Cortex of kidney (tissue), 1 donor: Measurements from ENCODE around the gene CA5A.
"Not testable (repeated sequence)": the region's sequence is repeated elsewhere in the genome, so short reads cannot be mapped to it uniquely, and the experiment has no call there.

ENCODE experiments used
- DNase-seq: peaks from one replicate; lab custom pipeline; 2025; lab: John Stamatoyannopoulos, UW

CA5A gene

DNA sequence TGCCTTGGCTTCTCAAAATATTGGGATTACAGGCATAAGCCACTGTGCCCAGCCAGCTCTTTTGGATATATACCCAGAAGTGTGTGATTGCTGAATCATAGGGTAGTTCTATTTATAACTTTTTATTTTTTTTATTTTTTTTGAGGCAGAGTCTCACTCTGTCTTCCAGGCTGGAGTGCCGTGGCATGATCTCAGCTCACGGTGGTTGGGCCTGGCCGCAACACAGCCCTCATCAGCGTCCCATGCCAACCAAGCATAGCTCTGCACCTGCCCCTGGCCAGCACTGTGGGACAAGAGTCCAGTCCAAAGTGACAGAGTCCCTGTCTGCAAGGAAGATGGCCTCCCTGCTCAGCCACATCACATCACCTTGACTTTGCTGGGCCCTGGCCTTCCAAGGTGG is 42.3 kb downstream of the CA5A start:
- DNase-seq, result not testable (repeated sequence)

- DNase-seq, result no peak
These were observed 44.6 kb downstream of the CA5A start for GRCh38 chr16:87891764-87892163.

DNA sequence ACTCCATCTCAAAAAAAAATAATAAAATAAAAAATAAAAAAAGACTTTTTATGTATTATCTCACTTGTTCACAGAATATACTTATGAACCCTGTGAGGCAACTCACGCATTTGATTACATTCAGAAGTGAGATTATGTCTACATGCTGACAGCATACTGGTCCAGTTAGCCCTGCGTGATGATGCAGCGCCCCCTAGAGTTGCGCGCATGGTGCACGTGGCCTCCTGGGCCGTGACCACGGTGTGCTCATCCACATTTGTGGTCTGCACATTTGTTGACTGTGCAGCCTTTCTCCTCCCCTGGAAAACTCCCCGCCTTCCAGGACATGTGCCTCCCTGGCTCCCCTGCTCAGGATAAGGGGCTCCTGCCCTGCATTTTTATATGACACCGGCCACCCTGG is 46.6 kb downstream of the CA5A start:
- DNase-seq, result not testable (repeated sequence)

DNA sequence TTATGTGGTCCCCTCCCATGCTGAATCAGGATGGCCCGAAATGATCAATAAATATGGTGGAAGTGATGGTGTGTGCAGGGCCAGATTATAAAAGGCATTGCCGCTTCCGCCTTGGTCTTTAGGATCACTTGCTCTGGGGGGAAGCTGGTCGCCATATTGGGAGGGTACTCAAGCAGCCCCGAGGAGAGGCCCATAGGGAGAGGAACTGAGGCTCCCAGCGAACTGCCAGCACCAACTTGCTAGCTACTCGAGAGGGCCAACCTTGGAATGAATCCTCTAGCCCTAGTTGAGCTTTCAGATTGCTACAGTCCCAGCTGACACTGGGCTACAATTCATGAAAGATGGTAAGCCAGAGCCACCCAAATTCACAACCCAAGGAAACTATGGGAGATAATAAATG is 48.0 kb downstream of the CA5A start:
- not testable (repeated sequence) for DNase-seq

DNA sequence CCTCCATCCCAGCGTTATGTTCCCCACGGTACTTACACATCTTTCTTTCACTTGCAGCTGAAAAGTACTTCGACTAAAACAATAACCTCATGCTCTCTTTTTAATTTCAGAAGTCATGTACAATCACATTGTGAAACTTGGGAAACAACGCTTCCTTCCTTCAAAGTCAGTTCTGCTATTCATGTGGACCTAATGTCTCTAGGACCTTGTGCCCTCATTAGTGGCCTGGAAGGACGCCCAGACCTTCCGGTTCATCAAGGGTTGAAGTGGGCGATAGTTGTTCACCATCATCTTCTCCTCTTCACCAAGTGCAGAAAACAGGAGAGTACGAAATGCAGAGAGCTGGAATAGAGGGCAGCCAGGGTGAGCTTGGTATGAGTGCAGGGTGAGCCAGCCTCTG is 48.4 kb downstream of the CA5A start:
- DNase-seq, result not testable (repeated sequence)

DNA sequence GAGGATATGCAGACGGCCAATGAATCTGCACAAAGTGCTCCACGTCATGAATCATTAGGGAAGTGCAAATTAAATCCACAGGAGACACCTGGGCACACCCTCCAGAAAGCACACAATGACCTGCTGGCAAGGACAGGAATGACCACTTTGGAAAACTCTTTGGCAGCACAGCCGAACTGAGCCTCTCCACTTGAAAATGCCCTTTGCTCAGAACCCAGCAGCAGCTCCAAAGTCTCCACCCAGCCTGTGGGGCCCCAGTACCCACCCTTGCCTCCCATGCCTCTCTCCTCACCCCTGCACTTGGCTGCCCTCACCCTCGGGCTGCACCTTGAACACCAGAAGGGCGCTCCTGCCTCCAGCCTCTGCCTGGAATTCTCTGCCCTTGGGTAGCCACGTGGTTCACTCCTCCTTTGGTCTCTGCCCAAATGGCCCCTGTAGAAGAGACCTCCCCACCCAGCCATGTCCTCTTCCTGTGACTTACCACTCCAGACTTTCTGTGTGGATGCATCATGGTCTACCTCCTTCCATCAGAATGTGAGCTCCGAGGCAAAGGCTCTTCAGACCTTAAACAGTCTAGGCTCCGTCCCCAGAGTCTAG is 50.9 kb downstream of the CA5A start:
- DNase-seq, result not testable (repeated sequence)

DNA sequence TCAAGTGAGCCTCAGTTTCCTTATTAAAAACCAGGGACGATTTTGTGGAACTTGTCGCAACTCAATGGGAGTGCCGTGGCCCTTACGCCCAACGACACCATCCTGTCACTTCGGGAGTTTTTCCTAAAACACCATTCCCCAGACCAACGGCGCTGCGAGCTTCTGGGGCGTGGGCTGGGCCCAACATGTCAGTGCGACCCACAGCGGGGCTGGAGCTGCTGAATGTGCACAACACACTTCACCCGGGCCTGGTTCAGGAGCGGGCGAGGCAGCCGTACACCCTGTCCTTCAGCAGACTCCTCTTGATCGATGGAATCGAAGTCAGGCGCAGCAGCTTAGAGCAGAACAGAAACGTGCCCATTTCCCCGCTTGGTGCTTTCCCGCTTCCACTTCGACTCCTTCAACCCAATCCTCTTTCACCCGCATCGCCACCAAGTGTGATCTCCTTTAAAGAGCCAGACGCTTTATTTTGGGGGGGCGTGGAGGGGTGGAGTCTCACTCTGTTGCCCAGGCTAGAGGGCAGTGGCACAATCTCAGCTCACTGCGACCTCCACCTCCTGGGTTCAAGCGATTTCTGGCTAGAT is 53.8 kb downstream of the CA5A start:
- no peak for DNase-seq

DNA sequence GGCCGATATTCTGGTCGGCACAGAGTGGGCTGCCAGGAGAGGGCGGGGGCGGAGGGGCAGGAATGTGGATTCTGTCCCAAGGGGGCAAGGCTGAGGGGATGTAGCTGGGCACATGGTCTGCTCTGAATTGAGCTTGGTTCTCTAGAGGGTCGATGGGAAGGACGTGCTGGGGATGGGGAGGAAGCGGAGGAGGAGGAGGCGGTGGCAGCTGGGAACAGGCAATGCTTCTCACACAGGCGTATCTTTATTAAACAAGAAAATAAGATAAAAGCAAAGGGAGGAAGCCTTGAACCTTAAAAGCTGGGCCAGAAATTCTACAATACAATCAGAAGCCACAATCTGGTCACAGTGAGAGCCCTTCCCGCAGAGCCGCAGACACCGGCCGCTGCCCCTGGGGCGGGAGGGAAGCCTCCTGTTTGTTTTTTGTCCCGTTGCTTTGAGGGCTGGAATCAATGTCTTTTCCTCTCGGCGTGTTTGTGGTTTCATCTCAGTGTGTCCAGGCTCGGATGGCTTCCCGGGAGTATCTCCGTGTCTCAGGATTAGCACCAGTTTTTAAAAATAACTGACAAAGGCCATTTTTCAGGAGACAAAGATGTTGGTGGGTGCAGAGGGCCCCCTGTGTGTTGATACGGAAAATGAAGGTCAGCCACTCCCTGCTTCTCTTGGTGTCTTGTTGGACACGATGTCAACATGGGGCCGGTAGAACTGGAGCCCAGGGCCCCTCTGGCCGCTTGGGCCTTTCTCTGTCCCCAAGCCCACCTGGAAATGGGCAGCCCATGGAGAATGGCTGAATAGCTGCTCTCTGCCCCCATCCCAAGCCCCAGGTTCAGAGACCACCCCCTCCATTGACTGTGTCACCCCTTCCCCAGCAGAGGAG is 54.8 kb downstream of the CA5A start:
- no peak for DNase-seq

GRCh38 chr16:87880117-87880696 is 56.1 kb downstream of the CA5A start:
- no peak for DNase-seq

- DNase-seq, result not testable (repeated sequence)
These were observed 56.8 kb downstream of the CA5A start for GRCh38 chr16:87879411-87880013.

GRCh38 chr16:87878704-87879103 is 57.6 kb downstream of the CA5A start:
- DNase-seq, result no peak

DNA sequence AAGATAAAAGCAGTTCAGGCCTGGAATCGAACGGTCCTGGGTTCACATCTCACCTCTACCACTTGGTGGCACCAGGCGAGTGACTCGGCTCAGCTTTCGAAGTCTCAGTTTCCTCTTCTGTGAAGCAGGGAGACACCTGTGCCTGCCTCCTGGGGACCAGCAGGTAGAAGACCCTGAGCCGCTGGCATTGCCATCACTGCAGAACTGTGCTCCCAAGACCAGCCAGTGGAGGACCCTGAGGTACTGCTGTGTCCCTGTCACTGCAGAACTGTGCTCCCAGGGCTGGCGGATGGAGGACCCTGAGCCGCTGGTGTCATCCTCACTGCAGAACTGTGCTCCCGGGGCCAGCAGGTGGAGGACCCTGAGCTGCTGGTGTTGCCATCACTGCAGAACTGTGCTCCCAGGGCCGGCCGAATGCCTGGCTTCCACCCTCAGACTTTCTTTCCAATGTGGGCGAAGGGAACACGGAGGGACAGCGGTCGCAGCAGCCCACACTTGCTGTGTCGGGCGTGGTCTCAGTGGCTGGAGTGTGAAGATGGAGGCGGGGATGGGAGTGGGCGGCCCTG is 58.3 kb downstream of the CA5A start:
- no peak for DNase-seq

DNA sequence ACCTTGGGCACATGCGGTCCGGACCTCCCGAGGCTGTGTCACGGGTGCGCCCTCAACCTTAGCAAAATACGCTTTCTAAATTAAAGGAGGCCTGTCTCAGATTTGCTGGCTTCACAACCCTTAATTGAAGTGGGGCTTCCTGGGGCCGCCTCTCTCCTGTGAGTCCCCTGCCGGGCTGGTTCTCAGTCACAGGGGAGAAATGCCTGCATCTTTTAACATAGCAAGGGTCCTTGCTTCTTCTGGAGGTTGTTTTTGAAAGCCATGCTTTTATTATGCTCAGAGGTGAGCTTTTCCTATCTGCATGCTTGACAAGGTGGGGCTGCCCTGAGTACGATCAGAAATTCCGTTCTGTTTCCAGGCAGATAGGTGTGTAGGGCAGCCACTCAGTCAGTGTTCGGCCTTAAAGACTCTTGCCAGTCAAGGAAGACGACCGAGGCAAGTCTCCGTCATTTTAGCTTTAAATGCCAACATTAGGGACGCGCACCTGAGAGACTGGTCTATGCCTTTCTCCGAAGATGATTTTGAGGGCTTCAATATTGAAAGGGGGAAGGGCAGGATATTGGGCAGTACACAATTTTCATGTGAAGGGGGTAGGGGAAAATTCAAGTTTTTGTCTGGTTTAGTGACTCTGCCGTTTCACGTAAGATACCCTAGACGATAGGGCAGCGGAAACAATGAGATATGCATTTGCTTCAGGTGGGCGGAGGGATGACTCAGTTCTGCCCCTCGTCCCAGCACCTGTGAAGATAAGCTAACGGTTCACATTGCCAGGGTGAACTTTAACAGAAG is 61.5 kb downstream of the CA5A start:
- no peak for DNase-seq

DNA sequence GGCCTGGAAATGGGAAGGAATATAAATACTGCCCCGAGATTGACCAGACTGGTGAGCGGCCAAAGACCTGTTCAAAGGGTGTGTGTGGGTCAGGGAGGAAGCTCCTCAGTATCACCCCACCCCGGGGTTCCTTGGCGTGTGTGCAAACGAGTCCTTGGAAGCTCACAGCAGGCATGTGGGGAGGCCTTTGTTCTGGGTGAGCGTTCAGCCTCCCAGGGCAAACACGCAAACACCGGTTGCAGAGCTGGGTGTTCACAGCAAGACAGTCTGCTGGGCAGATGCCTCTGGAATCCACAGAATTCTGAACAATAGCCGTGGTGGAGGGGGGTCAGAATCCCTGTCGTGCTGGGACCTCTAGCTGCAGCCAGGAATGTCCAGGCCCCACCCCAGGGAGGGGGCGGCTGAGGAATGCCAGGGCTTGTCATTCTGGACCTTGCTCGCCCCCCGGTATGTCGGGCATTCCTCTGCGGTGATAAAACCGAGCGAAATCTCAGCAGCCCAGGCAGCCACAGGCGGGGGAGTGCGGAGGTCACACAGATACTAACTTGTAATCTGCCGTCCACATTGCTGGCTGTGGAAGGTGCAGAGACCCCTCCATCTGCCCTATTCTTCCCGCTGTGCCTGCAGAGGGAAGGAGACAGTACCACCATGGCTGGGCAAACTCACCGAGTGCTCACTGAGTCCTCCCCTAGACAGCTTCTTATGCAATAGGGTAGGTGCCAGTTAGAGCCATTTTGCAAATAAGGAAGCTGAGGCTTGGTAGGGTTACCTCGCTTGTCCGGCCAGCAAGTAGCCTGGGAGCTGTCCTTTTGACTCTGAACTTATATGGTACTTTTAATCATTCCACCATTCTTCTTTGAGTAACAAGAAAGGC is 65.7 kb downstream of the CA5A start:
- not testable (repeated sequence) for DNase-seq

DNA sequence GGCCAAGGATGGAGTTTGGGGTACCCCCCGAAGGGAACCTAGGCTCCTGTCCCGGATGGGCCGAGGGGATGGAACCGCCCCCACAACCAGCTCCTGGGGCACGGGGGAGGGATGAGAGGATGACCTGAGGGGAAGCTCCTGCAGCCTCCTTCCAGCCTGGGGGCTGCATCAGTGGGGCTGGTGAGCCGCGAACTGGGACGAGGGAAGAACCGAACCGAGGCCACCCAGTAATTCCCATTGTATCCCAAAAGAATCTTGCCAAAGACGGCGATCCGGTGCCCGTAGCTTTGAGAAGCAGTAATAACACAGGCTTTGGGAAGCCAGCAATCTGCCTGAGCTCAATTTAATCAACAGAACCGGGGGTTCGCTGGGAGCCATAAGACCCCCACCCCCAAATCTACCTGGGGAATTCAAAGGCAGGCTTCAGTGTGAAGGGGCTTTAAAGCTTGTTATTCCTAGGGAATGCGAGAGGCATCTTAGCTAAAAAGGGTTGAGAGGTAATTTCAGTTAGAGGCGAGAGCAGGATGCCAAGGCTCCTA is 66.4 kb downstream of the CA5A start:
- DNase-seq, result not testable (repeated sequence)

DNA sequence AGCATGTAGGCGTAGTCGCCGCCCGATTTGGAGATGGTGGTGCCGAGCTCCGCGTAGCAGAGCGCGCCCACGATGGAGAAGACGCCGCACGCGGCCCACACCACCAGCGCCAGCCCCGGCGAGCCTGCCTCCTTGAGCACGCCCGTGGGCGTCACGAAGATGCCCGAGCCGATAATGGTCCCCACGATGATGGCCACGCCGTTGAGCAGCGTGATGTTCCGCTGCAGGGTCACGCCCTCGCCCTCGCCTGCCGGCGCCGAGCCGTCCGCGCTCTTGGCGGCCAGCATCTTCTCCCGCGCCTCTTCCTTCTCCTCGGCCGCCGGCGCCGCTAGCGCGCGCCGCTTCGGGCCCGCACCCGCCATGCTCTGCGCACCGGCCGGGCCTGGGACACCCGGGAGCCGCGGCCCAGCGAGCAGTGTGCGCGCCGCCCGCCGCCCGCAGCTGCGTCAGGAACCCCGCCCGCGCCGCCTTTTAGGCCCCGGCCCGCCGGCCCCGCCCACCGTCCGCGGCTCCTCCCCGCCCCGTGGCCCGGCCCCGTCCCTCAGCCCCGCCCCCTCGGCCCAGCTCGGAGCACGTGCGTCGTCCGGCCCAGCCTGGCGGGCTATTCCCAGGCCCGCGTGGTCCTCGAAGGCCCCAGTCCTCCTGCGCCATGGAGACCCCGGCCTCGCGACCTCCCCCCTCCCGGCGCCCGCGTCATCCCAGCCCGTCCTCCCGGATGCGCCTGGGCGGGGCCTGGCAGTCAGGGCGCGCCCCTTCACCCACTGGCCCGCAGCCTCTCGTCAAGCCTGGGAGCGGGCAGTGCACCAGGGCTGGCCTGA is 67.1 kb downstream of the CA5A start, which contains the start of gene SLC7A5:
Gene SLC7A5, minus strand, starts transcription at position 447 of the 818 bp plus-strand sequence. Its CDS starts 85 bp downstream, at position 362.
- DNase-seq, result not testable (repeated sequence)

GRCh38 chr16:87868254-87869029 is 67.9 kb downstream of the CA5A start:
- not testable (repeated sequence) for DNase-seq
